Measurements from ENCODE around the gene GRIN3B.

The GRIN3B gene

GRCh38 chr19:1046836-1047695 lies 46.8 kb downstream of the GRIN3B start:
- no peak for DNase-seq

- no peak for DNase-seq
Measured at GRCh38 chr19:1047696-1048147, 47.5 kb downstream of the GRIN3B start.

DNA sequence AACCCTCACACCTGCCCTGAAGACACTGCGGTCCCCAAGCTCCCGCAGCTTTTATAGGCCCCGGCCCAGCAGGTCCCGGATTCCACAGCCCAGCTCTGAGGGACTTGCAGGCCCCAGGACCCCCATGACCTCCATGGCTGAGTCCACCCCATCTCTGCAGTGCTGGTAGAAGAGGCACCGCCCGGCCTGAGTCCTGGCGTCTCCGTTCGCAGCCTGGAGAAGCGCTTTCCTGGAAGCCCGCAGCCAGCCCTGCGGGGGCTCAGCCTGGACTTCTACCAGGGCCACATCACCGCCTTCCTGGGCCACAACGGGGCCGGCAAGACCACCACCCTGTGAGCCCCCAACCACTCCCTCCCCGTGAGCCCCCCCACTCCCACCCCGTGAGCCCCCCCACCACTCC lies 48.9 kb downstream of the GRIN3B start:
- DNase-seq = no peak

DNA sequence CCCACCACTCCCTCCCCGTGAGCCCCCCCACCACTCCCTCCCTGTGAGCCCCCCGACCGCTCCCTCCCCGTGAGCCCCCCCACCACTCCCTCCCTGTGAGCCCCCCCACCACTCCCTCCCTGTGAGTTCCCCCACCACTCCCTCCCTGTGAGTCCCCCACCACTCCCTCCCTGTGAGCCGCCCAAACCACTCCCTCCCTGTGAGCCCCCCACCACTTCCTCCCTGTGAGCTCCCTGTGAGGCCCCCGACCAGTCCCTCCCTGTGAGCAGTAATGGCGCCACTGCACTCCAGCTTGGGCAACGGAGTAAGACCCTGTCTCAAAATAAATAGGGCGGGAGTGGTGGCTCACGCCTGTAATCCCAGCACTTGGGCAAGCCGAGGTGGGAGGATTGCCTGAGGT lies 49.6 kb downstream of the GRIN3B start:
- no peak for DNase-seq

- no peak for DNase-seq
Measured at GRCh38 chr19:1050989-1051788, 51.0 kb downstream of the GRIN3B start.

DNA sequence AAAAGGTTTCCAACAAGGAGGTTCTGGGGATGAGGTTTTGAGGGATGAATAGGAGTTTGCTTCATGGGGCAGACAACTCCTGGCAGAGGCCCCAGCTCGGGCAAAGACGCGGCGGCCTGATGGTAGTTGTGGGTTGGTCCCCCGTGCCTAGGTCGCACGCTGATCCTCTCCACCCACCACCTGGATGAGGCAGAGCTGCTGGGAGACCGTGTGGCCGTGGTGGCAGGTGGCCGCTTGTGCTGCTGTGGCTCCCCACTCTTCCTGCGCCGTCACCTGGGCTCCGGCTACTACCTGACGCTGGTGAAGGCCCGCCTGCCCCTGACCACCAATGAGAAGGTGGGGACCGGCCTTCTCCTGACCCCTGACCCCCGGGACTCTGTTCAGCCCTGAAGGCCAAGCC lies 51.6 kb downstream of the GRIN3B start:
- no peak for DNase-seq

DNA sequence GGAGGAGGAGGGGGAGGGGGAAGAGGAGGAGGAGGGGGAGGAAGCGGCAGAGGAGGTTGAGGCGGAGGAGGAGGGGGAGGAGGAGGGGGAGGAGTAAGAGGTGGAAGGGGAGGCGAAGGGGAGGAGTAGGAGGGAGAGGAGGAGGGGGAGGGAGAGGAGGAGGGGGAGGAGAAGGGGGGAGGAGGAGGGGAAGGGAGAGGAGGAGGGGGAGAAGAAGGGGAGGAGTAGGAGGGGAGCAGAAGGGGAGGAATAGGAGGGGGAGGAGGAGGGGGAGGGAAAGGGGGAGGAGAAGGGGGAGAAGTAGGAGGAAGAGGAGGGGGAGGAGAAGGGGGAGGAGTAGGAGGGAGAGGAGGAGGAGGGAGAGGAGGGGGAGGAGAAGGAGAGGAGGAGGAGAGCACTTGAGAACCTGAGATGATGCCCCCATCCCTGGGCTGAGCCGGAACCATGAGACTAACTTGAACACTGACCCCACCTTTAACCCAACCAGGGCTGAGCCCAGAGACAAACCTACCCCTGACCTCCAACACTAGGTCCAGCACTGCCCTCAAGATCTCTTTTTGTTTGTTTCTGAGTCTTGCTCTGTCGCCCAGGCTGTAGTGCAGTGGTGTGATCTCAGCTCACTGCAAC lies 52.2 kb downstream of the GRIN3B start:
- no peak for DNase-seq

DNA sequence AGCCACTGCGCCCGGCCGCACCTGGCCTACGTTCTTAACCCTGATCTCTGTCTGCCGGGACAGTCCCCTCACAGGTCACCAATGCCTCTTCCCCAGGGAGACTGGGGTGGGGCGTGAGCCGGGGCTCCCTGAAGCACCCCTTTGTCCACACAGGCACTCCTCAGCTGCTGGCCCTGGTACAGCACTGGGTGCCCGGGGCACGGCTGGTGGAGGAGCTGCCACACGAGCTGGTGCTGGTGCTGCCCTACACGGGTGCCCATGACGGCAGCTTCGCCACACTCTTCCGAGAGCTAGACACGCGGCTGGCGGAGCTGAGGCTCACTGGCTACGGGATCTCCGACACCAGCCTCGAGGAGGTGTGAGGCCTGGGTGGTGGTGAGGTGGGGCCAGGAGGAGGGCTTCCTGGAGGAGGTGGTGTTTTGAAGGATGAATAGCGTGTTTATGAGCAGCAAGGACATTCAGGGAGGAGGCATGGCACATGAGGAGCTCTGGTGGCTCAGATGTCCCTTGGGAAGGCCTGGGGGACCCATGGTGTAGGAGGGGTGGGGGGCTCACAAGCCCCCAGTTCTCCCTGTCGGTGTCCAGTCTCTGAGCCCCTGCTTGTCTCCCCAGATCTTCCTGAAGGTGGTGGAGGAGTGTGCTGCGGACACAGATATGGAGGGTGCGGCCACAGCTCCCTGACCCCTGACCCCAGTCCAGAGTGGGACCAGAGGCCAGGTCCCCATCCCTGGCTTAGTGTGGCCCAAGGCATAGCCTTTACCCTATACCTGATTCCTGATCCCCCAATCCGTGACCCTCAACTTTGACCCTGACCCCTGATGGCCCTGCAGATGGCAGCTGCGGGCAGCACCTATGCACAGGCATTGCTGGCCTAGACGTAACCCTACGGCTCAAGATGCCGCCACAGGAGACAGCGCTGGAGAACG lies 53.2 kb downstream of the GRIN3B start:
- DNase-seq = no peak

- DNase-seq = no peak
Measured at GRCh38 chr19:1054102-1055027, 54.1 kb downstream of the GRIN3B start.

DNA sequence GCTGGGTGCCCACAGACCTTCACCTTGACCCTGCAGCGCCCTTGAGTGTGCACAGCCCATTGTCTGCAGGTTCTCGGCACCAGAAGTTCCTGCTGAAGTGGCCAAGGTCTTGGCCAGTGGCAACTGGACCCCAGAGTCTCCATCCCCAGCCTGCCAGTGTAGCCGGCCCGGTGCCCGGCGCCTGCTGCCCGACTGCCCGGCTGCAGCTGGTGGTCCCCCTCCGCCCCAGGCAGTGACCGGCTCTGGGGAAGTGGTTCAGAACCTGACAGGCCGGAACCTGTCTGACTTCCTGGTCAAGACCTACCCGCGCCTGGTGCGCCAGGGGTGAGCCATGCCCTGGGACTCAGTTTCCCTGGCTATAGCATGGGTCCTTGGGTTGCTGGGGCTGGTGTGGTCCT lies 54.8 kb downstream of the GRIN3B start:
- DNase-seq = no peak

- no peak for DNase-seq
Measured at GRCh38 chr19:1055886-1056620, 55.8 kb downstream of the GRIN3B start.

GRCh38 chr19:1057176-1057855 lies 57.1 kb downstream of the GRIN3B start:
- peak; percentile 53 for DNase-seq

GRCh38 chr19:1058112-1058511 lies 57.9 kb downstream of the GRIN3B start:
- no peak for DNase-seq
